ENCODE measurements around the gene PTPN1. TPM values are rescaled to one million over a fixed set of nuclear protein-coding genes. Genes with fewer than 3 reads are reported as not detected.

The PTPN1 gene
- total RNA-seq, 1 donor from 2014 or later, result 47.5 TPM

- TF ChIP-seq, protein P1, sequence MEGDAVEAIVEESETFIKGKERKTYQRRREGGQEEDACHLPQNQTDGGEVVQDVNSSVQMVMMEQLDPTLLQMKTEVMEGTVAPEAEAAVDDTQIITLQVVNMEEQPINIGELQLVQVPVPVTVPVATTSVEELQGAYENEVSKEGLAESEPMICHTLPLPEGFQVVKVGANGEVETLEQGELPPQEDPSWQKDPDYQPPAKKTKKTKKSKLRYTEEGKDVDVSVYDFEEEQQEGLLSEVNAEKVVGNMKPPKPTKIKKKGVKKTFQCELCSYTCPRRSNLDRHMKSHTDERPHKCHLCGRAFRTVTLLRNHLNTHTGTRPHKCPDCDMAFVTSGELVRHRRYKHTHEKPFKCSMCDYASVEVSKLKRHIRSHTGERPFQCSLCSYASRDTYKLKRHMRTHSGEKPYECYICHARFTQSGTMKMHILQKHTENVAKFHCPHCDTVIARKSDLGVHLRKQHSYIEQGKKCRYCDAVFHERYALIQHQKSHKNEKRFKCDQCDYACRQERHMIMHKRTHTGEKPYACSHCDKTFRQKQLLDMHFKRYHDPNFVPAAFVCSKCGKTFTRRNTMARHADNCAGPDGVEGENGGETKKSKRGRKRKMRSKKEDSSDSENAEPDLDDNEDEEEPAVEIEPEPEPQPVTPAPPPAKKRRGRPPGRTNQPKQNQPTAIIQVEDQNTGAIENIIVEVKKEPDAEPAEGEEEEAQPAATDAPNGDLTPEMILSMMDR (IDR thresholded peaks at IDR 0.05; ENCODE audit: partially characterized antibody, unreplicated experiment), result no peak
- no peak for DNase-seq
- H3K27ac Mint-ChIP-seq (ENCODE audit: unreplicated experiment), result no peak overlapping the region
- H3K4me1 Mint-ChIP-seq (ENCODE audit: low read depth, unreplicated experiment), result no peaks in the 10 kb centered on the region
- H3K36me3 Mint-ChIP-seq (ENCODE audit: unreplicated experiment), result no peaks in the 10 kb centered on the region
- no peak overlapping the region for H3K4me3 Mint-ChIP-seq (ENCODE audit: unreplicated experiment)
- H3K9me3 Mint-ChIP-seq (ENCODE audit: unreplicated experiment), result peaks cover 6% of the 10 kb centered on the region
- H3K27me3 Mint-ChIP-seq (ENCODE audit: unreplicated experiment), result peaks cover 6% of the 10 kb centered on the region
These were observed 80.1 kb downstream of the PTPN1 start for GRCh38 chr20:50590348-50590664.

GRCh38 chr20:50591233-50591852 is 81.2 kb downstream of the PTPN1 start:
- peaks cover 6% of the 10 kb centered on the region for H3K27me3 Mint-ChIP-seq (ENCODE audit: unreplicated experiment)
- no peak overlapping the region for H3K4me3 Mint-ChIP-seq (ENCODE audit: unreplicated experiment)
- TF ChIP-seq, protein P1 (IDR thresholded peaks at IDR 0.05; ENCODE audit: partially characterized antibody, unreplicated experiment), result no peak
- H3K4me1 Mint-ChIP-seq (ENCODE audit: low read depth, unreplicated experiment), result no peaks in the 10 kb centered on the region
- DNase-seq, result no peak
- no peaks in the 10 kb centered on the region for H3K36me3 Mint-ChIP-seq (ENCODE audit: unreplicated experiment)
- no peak overlapping the region for H3K27ac Mint-ChIP-seq (ENCODE audit: unreplicated experiment)
- peaks cover 6% of the 10 kb centered on the region for H3K9me3 Mint-ChIP-seq (ENCODE audit: unreplicated experiment)

GRCh38 chr20:50592282-50593004 is 82.3 kb downstream of the PTPN1 start:
- TF ChIP-seq, protein P1 (IDR thresholded peaks at IDR 0.05; ENCODE audit: partially characterized antibody, unreplicated experiment), result no peak
- no peak overlapping the region for H3K27ac Mint-ChIP-seq (ENCODE audit: unreplicated experiment)
- DNase-seq, result no peak
- H3K9me3 Mint-ChIP-seq (ENCODE audit: unreplicated experiment), result peaks cover 9% of the 10 kb centered on the region
- no peak overlapping the region for H3K4me3 Mint-ChIP-seq (ENCODE audit: unreplicated experiment)
- H3K36me3 Mint-ChIP-seq (ENCODE audit: unreplicated experiment), result no peaks in the 10 kb centered on the region
- H3K27me3 Mint-ChIP-seq (ENCODE audit: unreplicated experiment), result peaks cover 4% of the 10 kb centered on the region
- H3K4me1 Mint-ChIP-seq (ENCODE audit: low read depth, unreplicated experiment), result no peaks in the 10 kb centered on the region

- H3K27me3 Mint-ChIP-seq (ENCODE audit: unreplicated experiment), result peaks cover 4% of the 10 kb centered on the region
- H3K4me1 Mint-ChIP-seq (ENCODE audit: low read depth, unreplicated experiment), result no peaks in the 10 kb centered on the region
- TF ChIP-seq, protein P1 (IDR thresholded peaks at IDR 0.05; ENCODE audit: partially characterized antibody, unreplicated experiment), result no peak
- no peak overlapping the region for H3K27ac Mint-ChIP-seq (ENCODE audit: unreplicated experiment)
- H3K4me3 Mint-ChIP-seq (ENCODE audit: unreplicated experiment), result no peak overlapping the region
- DNase-seq, result no peak
- peaks cover 9% of the 10 kb centered on the region for H3K9me3 Mint-ChIP-seq (ENCODE audit: unreplicated experiment)
- no peaks in the 10 kb centered on the region for H3K36me3 Mint-ChIP-seq (ENCODE audit: unreplicated experiment)
These were observed 82.8 kb downstream of the PTPN1 start for GRCh38 chr20:50593005-50593335.

- Mint-ChIP-seq H3K9me3 (ENCODE audit: unreplicated experiment) (peaks cover 9% of the 10 kb centered on the region), H3K4me1 (ENCODE audit: low read depth, unreplicated experiment) (no peaks in the 10 kb centered on the region), H3K36me3 (ENCODE audit: unreplicated experiment) (no peaks in the 10 kb centered on the region), H3K4me3 (ENCODE audit: unreplicated experiment) (no peak overlapping the region), H3K27me3 (ENCODE audit: unreplicated experiment) (no peaks in the 10 kb centered on the region), H3K27ac (ENCODE audit: unreplicated experiment) (no peak overlapping the region)
- no peak for DNase-seq
- TF ChIP-seq, protein P1 (IDR thresholded peaks at IDR 0.05; ENCODE audit: partially characterized antibody, unreplicated experiment), result no peak
These were observed 84.0 kb downstream of the PTPN1 start for GRCh38 chr20:50594231-50594590.
